CD4-positive, alpha-beta T cell treated with Interleukin-17A for 1 hour (primary cell): Measurements from ENCODE around the gene RPRD1B.

ENCODE experiments used
- DNase-seq: peaks from one replicate; pipeline ENCODE4 v3.0.0-alpha.2; 2020

Gene RPRD1B

GRCh38 chr20:38138086-38138778 lies 104.7 kb downstream of the RPRD1B start:
- no peak for DNase-seq

GRCh38 chr20:38139156-38139912 lies 105.8 kb downstream of the RPRD1B start:
- DNase-seq = no peak

GRCh38 chr20:38139977-38140753 lies 106.6 kb downstream of the RPRD1B start:
- DNase-seq = no peak

- no peak for DNase-seq
Measured at GRCh38 chr20:38141204-38141888, 107.8 kb downstream of the RPRD1B start.
